Heart left ventricle (tissue), 13 donors: Measurements from ENCODE around the gene GTF2A1L.

Source experiments
- CTCF ChIP-seq, 12 donors: fragments of 200-600 bp; sonication (generic) in 4 of 12; IDR thresholded peaks; one replicate each; pipeline versions ENCODE4 v1.5.0 to v1.8.0; 2018 to 2022; ENCODE audit warnings: antibody characterized with exemption in 12 of 12, mild to moderate bottlenecking in 5 of 12
- POLR2A ChIP-seq, 2 donors: fragments of 450-650 bp; IDR thresholded peaks; one replicate each; pipeline ENCODE4 v1.6.1; 2017; ENCODE audit warnings: antibody characterized with exemption in 2 of 2, mild to moderate bottlenecking in 2 of 2, moderate library complexity in 2 of 2
- donor health status: ischemic (EF 13 %, LVEDD 7.1; RV severe dilation, severe dysfunction).
- donor health status: DM: no; HTN: yes; CAD: no.
- donor health status: DM: no; HTN: no; CAD: no.
- donor health status: ischemic (EF 25% LVEDD 6.9; RV normal size, moderate dysfunction).
- donor health status: ischemic (EF 25% LVEDD 5.7; RV mildly dilated, moderate dysfunction).
- donor health status: ischemic (EF 35%, LVEDD 5.7; RV mildly dilated, moderate dysfunction).
- donor health status: nonischemic (EF 11% LVEDD 7.7; RV severe dilation, severe dysfunction).
- donor health status: DM: yes; HTN: yes; CAD: no.
- donor health status: PGD.
- donor health status: ischemic (EF 29% LVEDD 5.4; RV normal size, mild dysfunction).
- donor health status: nonischemic (EF 23%, LVEDD 6.1; RV moderate dilation, normal function).

GRCh38 chr2:48677450-48677849 lies 59.8 kb downstream of the GTF2A1L start:
- no peak for TF ChIP-seq CTCF (IDR thresholded peaks at IDR 0.05)
- TF ChIP-seq POLR2A (IDR thresholded peaks at IDR 0.05), result no peak
